Neural cell (in vitro differentiated cells): ENCODE data around the gene COPZ1.

Source experiments
- EZH2 ChIP-seq: fragments of 200-600, 300-800 bp; shearing (Covaris generic), sonication (generic); IDR thresholded peaks from 2 replicates; pipeline ENCODE4 v1.6.1; 2014; ENCODE audit warnings: antibody characterized with exemption, low read length, borderline replicate concordance, mild to moderate bottlenecking; ENCODE audit not compliant: insufficient read depth, poor library complexity, severe bottlenecking
- TF ChIP-seq, protein P1 (sequence below): fragments of 450-650 bp; IDR thresholded peaks from 2 replicates; pipeline ENCODE4 v1.5.1; 2014; ENCODE audit warnings: antibody characterized with exemption, mild to moderate bottlenecking, moderate library complexity; ENCODE audit not compliant: poor library complexity, severe bottlenecking

DNA sequence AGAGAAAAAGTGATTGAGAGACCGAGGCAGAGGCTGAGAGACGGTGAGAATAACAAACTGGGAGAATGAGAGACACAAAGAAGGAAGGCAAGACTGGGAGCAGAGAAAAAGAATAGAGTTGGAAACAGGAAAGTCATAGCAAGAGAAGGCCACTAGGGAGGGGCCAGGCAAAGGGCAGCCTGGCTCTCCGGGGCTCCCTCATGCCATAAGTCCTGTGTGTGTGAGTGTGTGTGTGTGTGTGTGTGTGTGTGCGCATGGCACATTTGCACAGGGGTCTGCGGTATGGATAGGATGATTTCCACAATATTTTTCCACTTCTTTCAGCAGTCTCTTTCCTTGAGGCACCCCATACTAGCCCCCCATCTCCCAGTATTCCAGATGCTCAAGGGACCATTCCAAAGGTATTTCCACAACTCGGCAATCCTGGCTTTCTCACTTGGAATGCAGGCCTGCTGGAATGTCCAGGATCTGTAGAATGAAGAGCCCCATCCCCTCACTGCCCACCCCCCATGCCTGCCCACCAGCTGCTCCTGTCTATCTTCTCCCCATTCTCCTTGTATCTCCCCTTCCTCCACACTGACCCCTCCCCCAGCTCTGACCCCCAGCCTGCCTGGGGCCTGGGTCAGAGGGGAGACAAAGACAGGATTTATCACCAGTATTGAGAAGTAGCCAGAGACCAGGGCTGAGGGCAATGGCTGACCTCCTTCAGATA lies 30.3 kb downstream of the COPZ1 start:
- TF ChIP-seq, protein P1, sequence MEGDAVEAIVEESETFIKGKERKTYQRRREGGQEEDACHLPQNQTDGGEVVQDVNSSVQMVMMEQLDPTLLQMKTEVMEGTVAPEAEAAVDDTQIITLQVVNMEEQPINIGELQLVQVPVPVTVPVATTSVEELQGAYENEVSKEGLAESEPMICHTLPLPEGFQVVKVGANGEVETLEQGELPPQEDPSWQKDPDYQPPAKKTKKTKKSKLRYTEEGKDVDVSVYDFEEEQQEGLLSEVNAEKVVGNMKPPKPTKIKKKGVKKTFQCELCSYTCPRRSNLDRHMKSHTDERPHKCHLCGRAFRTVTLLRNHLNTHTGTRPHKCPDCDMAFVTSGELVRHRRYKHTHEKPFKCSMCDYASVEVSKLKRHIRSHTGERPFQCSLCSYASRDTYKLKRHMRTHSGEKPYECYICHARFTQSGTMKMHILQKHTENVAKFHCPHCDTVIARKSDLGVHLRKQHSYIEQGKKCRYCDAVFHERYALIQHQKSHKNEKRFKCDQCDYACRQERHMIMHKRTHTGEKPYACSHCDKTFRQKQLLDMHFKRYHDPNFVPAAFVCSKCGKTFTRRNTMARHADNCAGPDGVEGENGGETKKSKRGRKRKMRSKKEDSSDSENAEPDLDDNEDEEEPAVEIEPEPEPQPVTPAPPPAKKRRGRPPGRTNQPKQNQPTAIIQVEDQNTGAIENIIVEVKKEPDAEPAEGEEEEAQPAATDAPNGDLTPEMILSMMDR, result no peak
- TF ChIP-seq EZH2, result no peak
